ENCODE measurements around the gene CBLL1. TPM values are rescaled to one million over a fixed set of nuclear protein-coding genes. Genes with fewer than 3 reads are reported as not detected.

CBLL1 gene
- total and polyA plus RNA-seq, 2 of the 13 experiments (the other 11 are each of a cell fraction or from before 2014, with no cell fraction given), result 8.8 to 10.5 TPM

GRCh38 chr7:107744345-107744750 lies 406 bp downstream of the CBLL1 start (continued):
- TF ChIP-seq SRSF1 (optimal IDR thresholded peaks at IDR 0.05; ENCODE audit: low read depth, low read length) (peak; percentile 52), ZBTB2 (CRISPR knock-in tag; IDR thresholded peaks at IDR 0.05; ENCODE audit: low read depth) (no peak), FOXC1 (CRISPR knock-in tag; IDR thresholded peaks at IDR 0.05; ENCODE audit: borderline replicate concordance) (peak; percentile 6; the same call in 1 of the 2 replicates), KMT2A (CRISPR knock-in tag; IDR thresholded peaks at IDR 0.05) (0 out of 2 replicates have a peak, but pooled peaks have one; percentile 41), ZBTB7A (CRISPR knock-in tag; IDR thresholded peaks at IDR 0.05) (peak; percentile 19; the same call in 1 of the 2 replicates), FOXK2 (IDR thresholded peaks at IDR 0.05) (no peak), BATF2 (CRISPR knock-in tag; IDR thresholded peaks at IDR 0.05) (no peak), ZNF253 (CRISPR knock-in tag; IDR thresholded peaks at IDR 0.05; ENCODE audit: borderline replicate concordance) (0 out of 2 replicates have a peak, but pooled peaks have one; percentile 54), U2AF2 (IDR thresholded peaks at IDR 0.05; ENCODE audit: low read depth, low read length) (no peak), NFIC (IDR thresholded peaks at IDR 0.05; ENCODE audit: low read length) (0 out of 2 replicates have a peak, but pooled peaks have one; percentile 31), HOXA3 (CRISPR knock-in tag; IDR thresholded peaks at IDR 0.05) (0 out of 2 replicates have a peak, but pooled peaks have one; percentile 4), REL (CRISPR knock-in tag; conservative IDR thresholded peaks at IDR 0.05) (no peak), E2F2 (CRISPR knock-in tag; IDR thresholded peaks at IDR 0.05; ENCODE audit: borderline replicate concordance) (no peak), ZFP37 (CRISPR knock-in tag; IDR thresholded peaks at IDR 0.05; ENCODE audit: borderline replicate concordance) (peak; percentile 14; the same call in 1 of the 2 replicates), KDM5A (IDR thresholded peaks at IDR 0.05; ENCODE audit: borderline replicate concordance, low read length) (peak; percentile 70), HCFC1 (IDR thresholded peaks at IDR 0.05; ENCODE audit: low read depth, low read length) (no peak), TMF1 (CRISPR knock-in tag; IDR thresholded peaks at IDR 0.05; ENCODE audit: low read depth) (no peak), ZNF34 (CRISPR knock-in tag; IDR thresholded peaks at IDR 0.05; ENCODE audit: borderline replicate concordance) (0 out of 2 replicates have a peak, but pooled peaks have one; percentile 14), ZNF546 (CRISPR knock-in tag; conservative IDR thresholded peaks at IDR 0.05) (0 out of 2 replicates have a peak, but pooled peaks have one; percentile 12), NRL (CRISPR knock-in tag; IDR thresholded peaks at IDR 0.05; ENCODE audit: borderline replicate concordance) (no peak), AFF4 (CRISPR knock-in tag; IDR thresholded peaks at IDR 0.05) (no peak), HIVEP1 (CRISPR knock-in tag; IDR thresholded peaks at IDR 0.05) (no peak), CENPT (CRISPR knock-in tag; IDR thresholded peaks at IDR 0.05; ENCODE audit: low read depth) (no peak), ZSCAN21 (CRISPR knock-in tag; IDR thresholded peaks at IDR 0.05; ENCODE audit: borderline replicate concordance) (peak; percentile 12; the same call in 1 of the 2 replicates), YEATS2 (CRISPR knock-in tag; IDR thresholded peaks at IDR 0.05; ENCODE audit: borderline replicate concordance) (no peak)

Data from HepG2 (cell line).